Prostate gland (tissue), 2 donors: ENCODE measurements around the gene TCERG1L. TPM values are rescaled to one million over a fixed set of nuclear protein-coding genes. Genes with fewer than 3 reads are reported as not detected.

Experiments used
- DNase-seq: peaks from one replicate; pipeline ENCODE4 v3.0.0-alpha.2; 2019; ENCODE audit warnings: low spot score
- H3K27ac ChIP-seq, 2 donors: fragments of 200-600 bp; sonication (generic); 2 replicates each; pipeline ENCODE4 v1.5.1; 2017 to 2019
- H3K27me3 ChIP-seq: fragments of 200-600 bp; sonication (generic); replicated peaks from 2 replicates; pipeline ENCODE4 v1.5.1; 2019; ENCODE audit not compliant: insufficient read depth
- H3K36me3 ChIP-seq, 2 donors: fragments of 200-600 bp; sonication (generic); 1 replicate in 1 of 2; 2 replicates in 1 of 2; pipeline versions ENCODE4 v1.5.1 to v1.8.1; 2017 to 2019
- H3K4me1 ChIP-seq: fragments of 200-600 bp; sonication (generic); replicated peaks from 2 replicates; pipeline ENCODE4 v1.5.1; 2019
- H3K4me3 ChIP-seq, 2 donors: fragments of 200-600 bp; sonication (generic); 2 replicates each; pipeline ENCODE4 v1.5.1; 2017 to 2019
- H3K9me3 ChIP-seq: fragments of 200-600 bp; sonication (generic); 2 replicates; pipeline ENCODE4 v1.5.1; 2017
- CTCF ChIP-seq, 4 experiments: fragments of 200-600 bp in 2 of 4; fragments of 450-650 bp in 2 of 4; sonication (generic) in 2 of 4; IDR thresholded peaks; 1 replicate in 3 of 4; 2 replicates in 1 of 4; pipeline ENCODE4 v1.5.1; 2016 to 2019; ENCODE audit warnings: antibody characterized with exemption in 4 of 4, mild to moderate bottlenecking in 2 of 4, moderate library complexity in 2 of 4
- POLR2A ChIP-seq: fragments of 450-650 bp; IDR thresholded peaks from one replicate; pipeline ENCODE4 v1.6.1; 2016; ENCODE audit warnings: antibody characterized with exemption, mild to moderate bottlenecking
- POLR2AphosphoS5 ChIP-seq: sonication (generic); formaldehyde crosslinking; IDR thresholded peaks from one replicate; pipeline ENCODE4 v1.6.1; 2017; ENCODE audit warnings: antibody characterized with exemption
- WGBS: methylation state at CpG from one replicate; pipeline ENCODE4 v1.1.5; 2018; 5-methylcytosine and 5-hydroxymethylcytosine counted together
- intact Hi-C: fragments of 100-400 bp; cut with DNase I; formaldehyde crosslinking; loops from one replicate; pipeline ENCODE4 v1.14.2; 2022
- total RNA-seq, 2 donors: library from RNA; depleted of rRNA; stranded (reverse); fragments of >200 nt; gene quantifications; one replicate each; pipeline ENCODE4 v1.1.0, GENCODE V29; 2016

Gene TCERG1L
- total RNA-seq, 2 donors from 2014 or later = 0.23 to 4.0 TPM

GRCh38 chr10:131271195-131271880, 40.2 kb downstream of the TCERG1L start:
- Histone ChIP-seq H3K4me1 (no peaks in the 10 kb centered on the region), H3K4me3 (no peak overlapping the region), H3K36me3 (no peaks in the 10 kb centered on the region), H3K27ac (no peak overlapping the region), H3K9me3 (no peaks in the 10 kb centered on the region), H3K27me3 (no peaks in the 10 kb centered on the region)
- TF ChIP-seq CTCF (IDR thresholded peaks at IDR 0.05) = no peak
- TF ChIP-seq POLR2A = no peak
- no peak for TF ChIP-seq POLR2AphosphoS5
- intact Hi-C loops = no loop called here
- DNase-seq = no peak
- 65% methylated on average over 12 of the region's 13 CpGs for WGBS

GRCh38 chr10:131270461-131271190, 40.9 kb downstream of the TCERG1L start:
- no peaks in the 10 kb centered on the region for H3K27me3 ChIP-seq
- no peak for TF ChIP-seq POLR2A
- no peaks in the 10 kb centered on the region for H3K9me3 ChIP-seq
- H3K27ac ChIP-seq = no peak overlapping the region
- WGBS = 66% methylated on average over 16 of the region's 16 CpGs
- H3K4me3 ChIP-seq = no peak overlapping the region
- H3K4me1 ChIP-seq = no peaks in the 10 kb centered on the region
- intact Hi-C loops = no loop called here
- H3K36me3 ChIP-seq = no peaks in the 10 kb centered on the region
- no peak for DNase-seq

- no peak for DNase-seq
- no peaks in the 10 kb centered on the region for H3K36me3 ChIP-seq
- no peak overlapping the region for H3K27ac ChIP-seq
- H3K9me3 ChIP-seq = no peaks in the 10 kb centered on the region
- no peak overlapping the region for H3K4me3 ChIP-seq
- intact Hi-C loops = no loop called here
- H3K4me1 ChIP-seq = no peaks in the 10 kb centered on the region
- TF ChIP-seq CTCF (IDR thresholded peaks at IDR 0.05) (no peak), POLR2A (no peak), POLR2AphosphoS5 (no peak)
- no peaks in the 10 kb centered on the region for H3K27me3 ChIP-seq
- WGBS = 53% methylated on average over 17 of the region's 17 CpGs
Measured at GRCh38 chr10:131269776-131270460, 41.6 kb downstream of the TCERG1L start.

- Histone ChIP-seq H3K27me3 (no peaks in the 10 kb centered on the region), H3K4me1 (no peaks in the 10 kb centered on the region), H3K4me3 (no peak overlapping the region), H3K27ac (no peak overlapping the region), H3K36me3 (no peaks in the 10 kb centered on the region), H3K9me3 (no peaks in the 10 kb centered on the region)
- intact Hi-C loops = no loop called here
- 95% methylated on average over 6 of the region's 6 CpGs for WGBS
- DNase-seq = no peak
- TF ChIP-seq POLR2A (no peak), CTCF (IDR thresholded peaks at IDR 0.05) (no peak), POLR2AphosphoS5 (no peak)
Measured at GRCh38 chr10:131267814-131268095, 43.8 kb downstream of the TCERG1L start.

GRCh38 chr10:131266936-131267813, 44.3 kb downstream of the TCERG1L start:
- TF ChIP-seq POLR2AphosphoS5 (no peak), POLR2A (no peak), CTCF (IDR thresholded peaks at IDR 0.05) (no peak)
- Histone ChIP-seq H3K36me3 (no peaks in the 10 kb centered on the region), H3K4me3 (no peak overlapping the region), H3K27me3 (no peaks in the 10 kb centered on the region), H3K9me3 (no peaks in the 10 kb centered on the region), H3K27ac (no peak overlapping the region), H3K4me1 (no peaks in the 10 kb centered on the region)
- intact Hi-C loops = no loop called here
- WGBS = 92% methylated on average over 14 of the region's 14 CpGs
- no peak for DNase-seq
